ENCODE results near the gene GRK1.

- TF ChIP-seq ZNF274 (IDR thresholded peaks at IDR 0.05; ENCODE audit: low read depth, low read length) (no peak), SUZ12 (IDR thresholded peaks at IDR 0.05; ENCODE audit: extremely low read depth, insufficient read depth, insufficient read length) (no peak)
Measured at GRCh38 chr13:113745059-113745458, 78.0 kb downstream of the GRK1 start.
